GM19099 (cell line): ENCODE measurements around the gene NPRL2.

Experiments used
- POLR2A ChIP-seq: IDR thresholded peaks from 3 replicates; pipeline ENCODE4 v1.6.1; 2011; ENCODE audit warnings: low read depth; ENCODE audit not compliant: insufficient read length; ENCODE audit errors: extremely low read depth

The NPRL2 gene

DNA sequence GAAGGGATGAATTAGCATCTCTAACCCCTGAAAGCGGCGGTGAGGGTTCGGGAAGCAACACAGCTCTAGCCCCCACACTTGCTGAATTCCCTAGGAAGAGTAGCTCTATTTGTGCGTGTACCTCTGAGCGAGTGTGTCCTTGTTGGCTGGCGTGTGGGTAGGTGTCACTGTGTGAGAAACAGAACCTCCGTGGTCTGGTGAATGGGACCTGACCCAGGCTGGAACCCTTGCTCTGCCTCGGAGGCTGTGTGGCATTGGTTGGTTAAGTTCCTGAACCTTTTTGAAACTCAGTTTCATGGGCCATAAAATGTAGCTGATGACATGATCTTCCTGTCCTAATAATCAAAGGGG, 9.2 kb upstream of the NPRL2 start:
- TF ChIP-seq POLR2A = no peak

DNA sequence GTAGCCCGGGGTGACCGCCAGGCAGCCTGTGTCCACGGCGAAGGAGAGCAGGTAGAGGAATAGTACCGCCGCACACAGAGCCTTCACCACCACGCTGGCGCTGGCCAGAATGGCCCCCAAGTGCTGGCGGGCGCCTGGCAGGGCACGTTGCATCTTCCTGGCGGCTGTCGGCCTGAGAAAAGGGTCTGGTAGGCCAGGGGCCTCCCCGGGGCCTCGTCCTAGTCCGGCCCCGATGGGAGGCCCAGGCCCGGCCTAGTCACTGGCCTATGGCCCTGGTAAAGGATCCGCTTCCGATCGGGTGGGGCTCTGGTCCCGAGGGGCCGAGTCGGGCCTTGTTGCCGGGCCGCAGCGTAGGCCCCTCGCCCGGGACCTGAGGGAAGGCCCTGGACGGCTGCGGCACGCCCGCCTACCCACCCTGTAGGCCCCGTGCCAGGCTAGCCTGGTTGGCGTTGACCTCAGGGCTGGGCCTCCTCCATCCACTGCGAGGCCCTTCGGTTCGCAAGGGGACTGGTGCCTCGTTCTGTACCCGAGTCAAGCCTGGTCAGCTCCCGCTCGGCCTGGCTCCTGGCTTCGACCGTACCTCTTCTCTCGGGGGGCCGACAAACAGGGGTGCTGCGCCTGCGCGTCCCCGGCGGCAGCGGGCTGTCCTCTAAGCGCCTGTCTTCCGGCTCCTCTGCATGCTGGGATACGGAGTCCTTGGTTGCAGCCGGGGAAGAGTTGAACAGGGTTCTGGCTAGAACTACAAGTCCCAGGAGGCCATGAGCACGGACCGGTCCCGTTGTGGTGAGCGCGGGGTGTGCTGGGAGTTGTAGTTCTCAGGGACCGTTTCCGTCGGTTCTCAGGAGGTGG, 8.6 kb upstream of the NPRL2 start, which contains the start of gene TMEM115:
Gene TMEM115, minus strand, starts transcription at position 611 of the 849 bp plus-strand sequence. Its CDS starts 458 bp downstream, at position 153.
- peak; percentile 57 for TF ChIP-seq POLR2A

GRCh38 chr3:50358355-50358910, 7.9 kb upstream of the NPRL2 start:
- TF ChIP-seq POLR2A = no peak

DNA sequence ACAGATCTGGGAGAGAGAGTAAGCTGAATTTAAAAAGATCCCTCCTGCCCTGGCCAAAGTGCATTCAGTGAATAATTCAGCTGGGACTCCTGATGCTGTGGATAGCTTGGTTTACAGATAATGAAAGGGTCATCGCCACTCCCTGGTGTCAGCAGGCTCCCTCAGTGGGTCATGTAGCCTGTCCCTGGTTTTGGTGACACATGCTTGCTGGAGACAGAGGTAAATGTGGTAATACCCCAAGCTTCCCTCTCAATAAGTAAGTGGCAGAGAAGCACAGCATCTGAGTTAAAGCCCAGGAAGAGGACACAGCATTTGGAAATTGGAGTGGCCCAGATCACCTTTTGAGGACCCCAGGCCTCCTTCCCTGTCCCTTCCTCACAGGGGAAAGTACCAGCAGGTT, 6.9 kb upstream of the NPRL2 start:
- TF ChIP-seq POLR2A = no peak

DNA sequence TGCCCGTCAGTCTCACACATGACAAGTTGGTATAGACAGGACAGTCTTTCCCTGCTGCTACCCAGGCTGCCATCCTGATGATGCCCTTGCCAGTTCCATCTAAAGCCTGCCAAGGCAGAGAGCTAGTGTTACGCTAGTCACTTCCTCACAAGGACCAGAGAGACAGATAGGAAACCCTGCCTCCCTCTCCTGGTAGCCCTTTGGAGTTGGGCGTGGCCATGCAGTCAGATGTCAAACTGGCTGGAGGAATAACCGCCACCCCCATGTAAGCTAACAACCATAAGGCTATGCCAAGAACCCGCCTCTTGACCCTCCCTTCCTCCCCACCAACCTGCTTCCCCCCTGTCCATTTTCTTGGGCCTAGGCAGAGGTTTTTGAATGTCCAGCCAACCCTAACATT, 6.0 kb upstream of the NPRL2 start:
- no peak for TF ChIP-seq POLR2A

DNA sequence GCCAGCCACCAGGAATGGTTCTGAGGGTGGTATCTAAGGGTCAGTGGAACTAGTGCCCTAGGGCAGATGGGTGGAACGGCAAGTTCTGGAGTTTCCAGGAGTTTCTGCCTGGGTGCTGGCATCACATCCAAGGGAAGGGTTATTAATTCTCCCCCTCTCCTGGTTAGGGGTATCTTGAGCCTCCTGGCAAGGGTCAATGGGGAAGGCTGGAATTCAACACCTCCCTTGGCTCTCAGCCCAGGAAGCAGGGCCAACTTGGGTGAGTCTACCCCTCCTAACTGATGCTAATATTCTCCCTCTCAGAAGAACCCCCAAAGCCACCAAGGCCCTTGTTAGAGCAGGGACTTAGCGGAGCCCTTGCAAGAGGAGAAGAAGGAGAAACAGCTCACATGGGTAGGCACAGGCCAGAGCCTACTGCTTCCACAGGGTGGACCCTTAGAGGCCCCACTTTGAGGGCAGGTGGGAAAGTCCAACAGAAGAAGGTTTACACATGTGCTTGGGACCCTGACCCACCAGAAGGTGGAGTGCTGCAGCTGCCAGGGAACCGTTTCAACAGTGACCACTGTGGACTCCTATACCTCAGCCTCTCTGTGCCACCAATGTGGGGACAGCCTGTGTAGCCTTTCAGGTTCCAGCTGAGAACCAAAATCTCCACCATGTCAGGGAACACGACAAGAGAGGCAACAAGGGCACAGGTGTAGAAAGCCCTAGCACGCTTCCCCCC, 5.4 kb upstream of the NPRL2 start:
- no peak for TF ChIP-seq POLR2A

DNA sequence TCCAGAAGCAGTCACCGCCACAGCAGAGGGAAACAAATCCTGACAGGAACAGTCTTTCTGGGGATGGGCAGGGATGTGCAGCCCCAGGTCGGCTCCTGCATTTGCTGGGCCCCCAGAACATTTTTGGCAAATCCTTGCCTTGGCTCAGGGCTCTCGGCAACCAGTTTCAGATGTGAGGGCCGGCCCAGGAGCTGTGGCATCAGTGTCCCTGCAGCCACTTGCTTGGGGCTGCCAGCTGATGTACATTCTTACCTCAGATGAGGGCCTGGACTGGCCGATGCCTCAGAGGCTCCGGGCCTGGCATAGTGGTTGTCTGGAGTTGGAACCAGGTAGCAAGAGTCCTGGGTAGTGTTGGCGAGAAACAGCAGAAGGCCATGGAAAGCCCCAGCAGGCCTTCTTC, 4.3 kb upstream of the NPRL2 start:
- TF ChIP-seq POLR2A = no peak

DNA sequence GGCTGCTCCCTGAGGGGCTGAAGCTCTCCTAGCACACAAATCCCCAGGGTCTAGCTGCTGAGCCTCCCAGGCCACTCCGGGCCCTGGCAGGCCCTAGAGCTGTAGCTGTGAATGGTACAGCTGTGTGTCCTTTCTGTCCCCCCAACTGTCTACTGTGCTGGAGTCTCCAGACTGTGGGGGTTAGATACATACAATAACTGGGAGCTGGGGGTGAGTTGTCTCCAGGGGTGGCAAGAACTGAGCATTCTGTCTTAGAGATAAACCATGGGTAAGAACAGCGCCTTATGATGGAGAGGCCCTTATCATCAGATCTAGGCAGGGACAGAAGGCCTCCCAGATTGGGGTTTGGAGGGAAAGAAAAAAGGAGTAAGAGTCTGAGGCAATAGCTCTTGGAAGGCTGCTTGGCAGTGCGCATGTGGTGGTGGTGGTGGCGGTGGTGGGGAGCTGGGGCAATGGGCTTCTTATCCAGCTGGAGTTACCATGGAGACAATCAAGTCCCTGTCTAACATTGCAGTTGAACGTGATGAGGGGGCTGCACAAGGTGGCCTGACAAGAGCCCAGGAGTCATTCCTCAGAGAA, 3.7 kb upstream of the NPRL2 start:
- no peak for TF ChIP-seq POLR2A

- no peak for TF ChIP-seq POLR2A
Observed at GRCh38 chr3:50353245-50354004, 2.9 kb upstream of the NPRL2 start.

DNA sequence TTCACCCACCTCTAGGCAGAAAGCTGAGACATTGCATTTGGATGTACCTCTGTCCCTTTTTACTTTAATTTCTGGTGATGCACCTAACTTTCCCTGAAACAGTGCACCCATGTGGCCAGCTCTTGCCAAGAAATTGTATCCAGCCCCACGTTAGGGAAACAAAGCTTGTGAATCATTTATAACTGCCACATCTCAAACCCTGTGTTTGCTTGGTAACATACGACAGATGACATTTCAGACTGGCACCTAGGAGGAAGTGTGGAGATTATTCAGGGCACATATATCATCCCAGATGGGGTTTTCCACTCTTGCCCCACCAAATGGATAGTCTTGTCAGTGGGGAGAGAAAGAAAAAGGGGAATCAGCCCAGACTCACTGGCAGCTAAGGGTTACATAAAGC, 2.2 kb upstream of the NPRL2 start:
- TF ChIP-seq POLR2A = no peak

DNA sequence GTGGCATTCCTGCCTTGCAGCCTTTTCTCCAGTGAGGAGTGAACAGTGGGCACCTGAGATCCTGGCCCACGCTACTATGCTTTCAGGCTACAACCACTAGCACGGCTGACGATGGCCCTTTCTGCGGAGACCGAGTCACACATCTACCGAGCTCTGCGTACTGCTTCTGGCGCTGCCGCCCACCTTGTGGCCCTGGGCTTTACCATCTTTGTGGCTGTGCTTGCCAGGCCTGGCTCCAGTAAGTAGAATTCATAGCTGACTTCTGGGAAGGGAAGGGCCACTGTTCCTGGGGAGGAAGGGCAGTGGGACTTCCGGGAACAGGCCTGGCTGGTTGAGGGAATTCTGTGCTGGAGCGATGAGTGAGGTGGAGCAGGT, 735 bp upstream of the NPRL2 start:
- TF ChIP-seq POLR2A = no peak

DNA sequence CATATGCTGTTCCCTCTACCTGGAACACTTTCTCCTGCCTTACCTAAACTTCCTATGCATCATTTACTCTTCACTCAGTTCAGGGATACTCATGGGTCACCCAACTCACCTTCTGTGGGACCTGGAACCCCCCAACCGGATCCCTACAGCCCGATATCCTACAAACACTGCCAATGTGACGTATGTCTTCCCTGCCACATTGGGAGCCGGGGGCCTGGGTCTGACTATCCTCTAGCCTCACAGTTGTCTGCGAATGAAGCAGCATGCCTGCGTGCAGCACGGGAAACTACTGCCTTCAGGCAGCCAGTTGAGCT, 405 bp downstream of the NPRL2 start:
- no peak for TF ChIP-seq POLR2A

DNA sequence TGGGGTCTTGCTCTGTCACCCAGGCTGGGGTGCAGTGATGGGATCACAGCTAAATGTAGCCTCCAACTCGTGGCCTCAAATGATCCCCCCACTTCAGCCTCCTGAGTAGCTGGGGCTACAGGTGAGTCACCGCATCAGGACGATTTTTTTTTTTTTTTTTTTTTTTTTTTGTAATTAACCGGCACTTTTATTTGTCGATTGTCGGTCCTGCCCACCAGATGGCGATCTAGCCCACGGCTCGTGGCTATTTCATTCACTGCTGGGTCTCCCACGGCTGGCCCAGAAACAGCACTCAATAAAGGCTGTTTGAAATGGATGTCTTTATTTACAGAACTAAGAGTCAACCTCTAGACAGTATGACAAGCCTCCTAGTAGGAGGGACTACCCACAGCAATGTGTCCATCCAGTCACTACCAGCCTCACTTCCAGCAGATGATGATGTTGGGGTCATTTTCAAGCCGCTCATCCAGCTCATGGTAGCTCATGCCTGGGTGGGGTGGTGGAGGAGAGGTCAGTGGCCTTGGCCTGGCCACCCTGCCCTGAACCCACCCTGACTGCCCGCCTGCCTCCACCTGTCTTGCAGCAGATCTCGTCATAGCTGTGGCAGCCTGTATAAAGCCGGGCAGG, 3.3 kb downstream of the NPRL2 start:
- TF ChIP-seq POLR2A = no peak

DNA sequence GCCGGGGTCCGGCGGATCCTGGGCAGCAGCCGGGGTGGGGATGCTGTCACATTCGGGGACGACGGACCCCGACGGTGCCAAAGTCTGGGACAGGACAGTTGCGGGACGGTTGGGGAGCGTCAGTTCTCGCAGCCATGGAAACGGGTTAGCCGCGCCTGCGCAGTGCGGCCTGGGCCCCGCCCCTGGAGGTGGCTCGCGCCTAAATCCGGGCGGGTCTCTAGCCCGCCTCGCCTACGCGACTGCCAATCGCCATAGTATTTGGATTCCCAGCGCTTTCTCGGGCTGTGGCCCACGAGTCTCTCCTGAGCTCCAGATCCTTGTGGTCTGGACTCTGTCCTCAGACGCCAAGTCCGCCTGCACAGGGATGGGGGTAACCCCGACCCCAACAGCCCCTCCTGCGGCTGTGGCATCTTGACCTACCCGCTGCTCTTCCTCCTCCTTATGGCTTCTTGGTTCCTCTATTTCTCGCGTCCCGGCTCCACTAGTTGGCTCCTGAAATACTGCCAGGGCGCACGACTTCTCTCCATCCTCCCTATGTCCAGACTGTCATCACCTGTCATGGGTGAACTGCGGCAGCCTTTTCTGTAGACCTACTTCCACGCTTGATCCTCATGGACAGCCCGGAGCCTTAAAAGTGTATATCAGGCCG, 4.9 kb downstream of the NPRL2 start, which contains the start of gene ZMYND10:
Gene ZMYND10, minus strand, starts transcription at position 147 of the 649 bp plus-strand sequence. CDS start 153 bp downstream, outside the sequence.
- no peak for TF ChIP-seq POLR2A
